WI38 (cell line): Measurements from ENCODE around the gene DNAJB5.

Experiments
- H3K4me3 ChIP-seq: 2 replicates; pipeline ENCODE4 v1.5.1; 2011; ENCODE audit warnings: low read depth, mild to moderate bottlenecking, control low read depth, low read length
- TF ChIP-seq, protein P1 (sequence below): IDR thresholded peaks from 2 replicates; pipeline ENCODE4 v1.5.1; 2012; ENCODE audit warnings: low read depth, mild to moderate bottlenecking, control low read depth, low read length

The DNAJB5 gene

GRCh38 chr9:35042891-35043545 is 53.5 kb downstream of the DNAJB5 start:
- TF ChIP-seq, protein P1, sequence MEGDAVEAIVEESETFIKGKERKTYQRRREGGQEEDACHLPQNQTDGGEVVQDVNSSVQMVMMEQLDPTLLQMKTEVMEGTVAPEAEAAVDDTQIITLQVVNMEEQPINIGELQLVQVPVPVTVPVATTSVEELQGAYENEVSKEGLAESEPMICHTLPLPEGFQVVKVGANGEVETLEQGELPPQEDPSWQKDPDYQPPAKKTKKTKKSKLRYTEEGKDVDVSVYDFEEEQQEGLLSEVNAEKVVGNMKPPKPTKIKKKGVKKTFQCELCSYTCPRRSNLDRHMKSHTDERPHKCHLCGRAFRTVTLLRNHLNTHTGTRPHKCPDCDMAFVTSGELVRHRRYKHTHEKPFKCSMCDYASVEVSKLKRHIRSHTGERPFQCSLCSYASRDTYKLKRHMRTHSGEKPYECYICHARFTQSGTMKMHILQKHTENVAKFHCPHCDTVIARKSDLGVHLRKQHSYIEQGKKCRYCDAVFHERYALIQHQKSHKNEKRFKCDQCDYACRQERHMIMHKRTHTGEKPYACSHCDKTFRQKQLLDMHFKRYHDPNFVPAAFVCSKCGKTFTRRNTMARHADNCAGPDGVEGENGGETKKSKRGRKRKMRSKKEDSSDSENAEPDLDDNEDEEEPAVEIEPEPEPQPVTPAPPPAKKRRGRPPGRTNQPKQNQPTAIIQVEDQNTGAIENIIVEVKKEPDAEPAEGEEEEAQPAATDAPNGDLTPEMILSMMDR = no peak

GRCh38 chr9:35044071-35044470 is 54.5 kb downstream of the DNAJB5 start:
- TF ChIP-seq, protein P1 = no peak
- H3K4me3 ChIP-seq = no peak overlapping the region

More at GRCh38 chr9:35042891-35043545, 53.5 kb downstream of the DNAJB5 start:
- no peak overlapping the region for H3K4me3 ChIP-seq
